Cardiac fibroblast (primary cell): ENCODE measurements around the gene CTSD.

Experiments
- DNase-seq, 2 donors: peaks; one replicate each; pipeline versions ENCODE4 v3.0.0 to v3.0.0-alpha.2; 2010; ENCODE audit warnings: low read depth in 2 of 2
- H3K4me3 ChIP-seq, 2 donors: replicated peaks in 1 of 2; 1 replicate in 1 of 2; 2 replicates in 1 of 2; pipeline ENCODE4 v1.5.1; 2011; ENCODE audit warnings: low read depth in 2 of 2, low read length in 2 of 2, mild to moderate bottlenecking in 2 of 2, moderate library complexity in 1 of 2
- TF ChIP-seq, protein P1 (sequence below): IDR thresholded peaks from one replicate; pipeline ENCODE4 v1.5.1; 2011; ENCODE audit warnings: low read depth, mild to moderate bottlenecking, low read length, inconsistent platforms

The CTSD gene

DNA sequence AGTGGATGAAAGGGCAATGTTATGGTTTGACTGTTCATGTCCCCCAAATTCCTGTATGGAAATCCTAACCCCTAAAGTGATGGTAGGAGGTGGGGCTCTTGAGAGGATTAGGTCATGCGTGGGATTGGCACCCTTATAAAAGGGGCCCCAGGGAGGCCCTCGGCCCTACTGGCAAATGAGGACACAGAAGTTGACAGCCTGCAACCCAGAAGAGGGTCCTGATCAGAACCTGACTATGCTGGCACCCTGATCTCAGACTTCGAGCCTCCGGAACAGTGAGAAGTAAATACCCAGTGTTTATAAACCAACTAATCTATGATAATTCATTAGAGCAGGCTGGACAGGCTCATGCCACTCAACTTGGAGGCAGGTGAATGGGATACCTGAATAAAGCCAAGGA is 22.0 kb downstream of the CTSD start:
- TF ChIP-seq, protein P1, sequence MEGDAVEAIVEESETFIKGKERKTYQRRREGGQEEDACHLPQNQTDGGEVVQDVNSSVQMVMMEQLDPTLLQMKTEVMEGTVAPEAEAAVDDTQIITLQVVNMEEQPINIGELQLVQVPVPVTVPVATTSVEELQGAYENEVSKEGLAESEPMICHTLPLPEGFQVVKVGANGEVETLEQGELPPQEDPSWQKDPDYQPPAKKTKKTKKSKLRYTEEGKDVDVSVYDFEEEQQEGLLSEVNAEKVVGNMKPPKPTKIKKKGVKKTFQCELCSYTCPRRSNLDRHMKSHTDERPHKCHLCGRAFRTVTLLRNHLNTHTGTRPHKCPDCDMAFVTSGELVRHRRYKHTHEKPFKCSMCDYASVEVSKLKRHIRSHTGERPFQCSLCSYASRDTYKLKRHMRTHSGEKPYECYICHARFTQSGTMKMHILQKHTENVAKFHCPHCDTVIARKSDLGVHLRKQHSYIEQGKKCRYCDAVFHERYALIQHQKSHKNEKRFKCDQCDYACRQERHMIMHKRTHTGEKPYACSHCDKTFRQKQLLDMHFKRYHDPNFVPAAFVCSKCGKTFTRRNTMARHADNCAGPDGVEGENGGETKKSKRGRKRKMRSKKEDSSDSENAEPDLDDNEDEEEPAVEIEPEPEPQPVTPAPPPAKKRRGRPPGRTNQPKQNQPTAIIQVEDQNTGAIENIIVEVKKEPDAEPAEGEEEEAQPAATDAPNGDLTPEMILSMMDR: no peak
- no peak for DNase-seq
- no peak overlapping the region for H3K4me3 ChIP-seq

- DNase-seq: no peak
- no peak overlapping the region for H3K4me3 ChIP-seq
- TF ChIP-seq, protein P1: no peak
These were observed 22.8 kb downstream of the CTSD start for GRCh38 chr11:1740786-1741530.

- H3K4me3 ChIP-seq: no peak overlapping the region
- TF ChIP-seq, protein P1: no peak
- no peak for DNase-seq
These were observed 24.2 kb downstream of the CTSD start for GRCh38 chr11:1739576-1739975.

GRCh38 chr11:1738380-1738779 is 25.3 kb downstream of the CTSD start:
- no peak for DNase-seq
- no peak overlapping the region for H3K4me3 ChIP-seq
- TF ChIP-seq, protein P1: no peak

- no peak overlapping the region for H3K4me3 ChIP-seq
- TF ChIP-seq, protein P1: no peak
- no peak for DNase-seq
These were observed 26.5 kb downstream of the CTSD start for GRCh38 chr11:1737080-1737757.

DNA sequence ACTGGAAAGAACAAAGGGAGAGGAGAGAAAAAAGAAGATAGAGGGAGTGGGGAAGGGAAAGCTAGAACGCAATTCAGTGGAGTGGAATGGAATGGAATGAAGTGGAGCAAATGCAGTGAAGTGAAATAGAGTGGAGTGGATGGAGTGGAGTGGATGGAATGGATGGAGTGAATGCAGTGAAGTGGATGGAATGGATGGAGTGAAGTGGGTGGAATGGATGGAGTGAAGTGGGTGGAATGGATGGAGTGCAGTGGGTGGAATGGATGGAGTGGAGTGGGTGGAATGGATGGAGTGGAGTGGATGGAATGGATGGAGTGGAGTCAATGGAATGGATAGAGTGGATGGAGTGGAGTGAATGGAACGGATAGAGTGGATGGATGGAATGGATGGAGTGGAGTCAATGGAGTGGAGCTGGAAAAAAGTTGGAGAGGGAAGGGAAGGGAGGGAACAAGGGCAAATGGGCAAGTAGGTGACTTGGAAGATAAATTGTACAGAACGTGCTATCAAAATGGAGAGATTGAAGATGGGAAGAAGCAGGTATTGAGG is 27.2 kb downstream of the CTSD start:
- no peak for DNase-seq
- TF ChIP-seq, protein P1: no peak
- H3K4me3 ChIP-seq: no peak overlapping the region
